HG03039 (cell line): Measurements from ENCODE around the gene KCNJ18.
"Not testable (repeated sequence)": the region's sequence is repeated elsewhere in the genome, so short reads cannot be mapped to it uniquely, and the experiment has no call there.

Experiments
- ATAC-seq: cut with Tn5 transposase; IDR thresholded peaks from one replicate; pipeline ENCODE4 v1.9.1; 2021; ENCODE audit warnings: mild to moderate bottlenecking, moderate library complexity; ENCODE audit not compliant: unreplicated experiment

The KCNJ18 gene

GRCh38 chr17:21702029-21702428 lies 9.7 kb downstream of the KCNJ18 start:
- ATAC-seq = not testable (repeated sequence)

GRCh38 chr17:21702521-21702920 lies 10.2 kb downstream of the KCNJ18 start:
- ATAC-seq = not testable (repeated sequence)

- not testable (repeated sequence) for ATAC-seq
Observed at GRCh38 chr17:21702940-21703640, 10.8 kb downstream of the KCNJ18 start.

DNA sequence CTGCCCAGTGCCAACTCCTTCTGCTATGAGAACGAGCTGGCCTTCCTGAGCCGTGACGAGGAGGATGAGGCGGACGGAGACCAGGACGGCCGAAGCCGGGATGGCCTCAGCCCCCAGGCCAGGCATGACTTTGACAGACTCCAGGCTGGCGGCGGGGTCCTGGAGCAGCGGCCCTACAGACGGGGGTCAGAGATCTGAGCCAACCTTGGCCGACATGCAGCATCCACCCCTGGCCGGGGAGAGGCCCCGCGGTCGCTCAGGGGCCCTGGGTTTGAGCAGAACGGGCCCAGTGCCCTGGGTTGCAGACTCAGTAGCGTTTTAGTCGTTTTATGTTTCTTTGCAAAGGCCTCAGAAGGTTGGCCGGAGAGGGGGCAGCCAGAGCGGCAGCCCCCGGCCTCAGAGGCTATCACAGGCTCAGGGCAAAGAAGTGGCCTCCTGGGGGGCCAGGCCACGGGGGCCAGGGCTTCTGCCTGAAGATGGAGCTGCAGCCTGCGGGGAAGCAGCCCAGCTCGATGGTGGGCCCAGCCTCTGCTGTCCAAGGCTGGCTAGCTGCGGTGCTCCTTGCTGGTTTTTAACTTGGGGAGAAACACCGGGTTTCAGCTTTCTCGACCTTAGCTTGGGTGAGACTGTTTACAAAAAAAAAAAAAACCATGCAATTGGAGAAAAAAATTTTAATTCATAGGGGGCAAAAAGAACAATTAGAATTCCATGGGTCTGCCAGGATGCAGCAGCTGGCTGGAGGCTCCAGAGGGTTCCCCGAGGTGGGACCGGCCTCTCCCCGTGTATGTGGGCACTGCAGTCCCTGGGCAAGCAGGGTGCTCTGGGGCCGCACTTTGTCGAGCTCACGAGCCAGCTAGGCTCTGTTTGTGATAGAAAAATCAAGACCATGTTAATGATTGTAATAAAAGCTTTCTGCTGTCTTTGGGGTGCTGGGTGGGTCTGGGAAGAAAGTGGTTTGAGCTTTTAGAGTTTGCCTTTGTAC lies 11.9 kb downstream of the KCNJ18 start:
- not testable (repeated sequence) for ATAC-seq

DNA sequence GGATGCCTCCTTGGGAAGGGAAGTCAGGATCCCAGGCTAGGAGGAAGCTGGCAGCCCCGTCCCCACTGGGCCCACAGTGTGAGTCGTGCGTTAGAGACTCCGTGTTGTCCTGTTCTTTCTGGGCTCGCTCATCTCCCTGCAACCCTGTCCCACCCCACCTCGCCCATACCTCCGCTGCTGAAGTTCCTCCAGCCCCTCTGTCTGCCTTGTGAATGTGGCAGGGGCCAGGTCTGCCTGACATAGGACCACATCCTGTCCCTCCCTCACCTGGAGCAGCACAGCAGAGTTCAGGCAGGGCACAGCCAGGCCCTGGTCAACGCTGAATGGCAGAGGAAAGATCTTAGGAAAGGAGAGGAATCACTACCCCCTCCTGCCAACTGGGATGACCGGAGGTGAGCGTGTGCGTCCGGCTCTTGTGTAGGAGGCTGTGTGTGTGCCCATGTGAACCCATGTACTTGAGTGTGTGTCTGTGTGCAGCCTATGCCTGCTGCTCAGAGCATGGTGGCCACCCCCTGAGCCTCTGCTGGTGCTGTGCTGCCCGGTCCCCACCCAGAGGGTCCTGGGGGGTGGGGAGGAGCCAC lies 12.8 kb downstream of the KCNJ18 start:
- ATAC-seq = no peak

DNA sequence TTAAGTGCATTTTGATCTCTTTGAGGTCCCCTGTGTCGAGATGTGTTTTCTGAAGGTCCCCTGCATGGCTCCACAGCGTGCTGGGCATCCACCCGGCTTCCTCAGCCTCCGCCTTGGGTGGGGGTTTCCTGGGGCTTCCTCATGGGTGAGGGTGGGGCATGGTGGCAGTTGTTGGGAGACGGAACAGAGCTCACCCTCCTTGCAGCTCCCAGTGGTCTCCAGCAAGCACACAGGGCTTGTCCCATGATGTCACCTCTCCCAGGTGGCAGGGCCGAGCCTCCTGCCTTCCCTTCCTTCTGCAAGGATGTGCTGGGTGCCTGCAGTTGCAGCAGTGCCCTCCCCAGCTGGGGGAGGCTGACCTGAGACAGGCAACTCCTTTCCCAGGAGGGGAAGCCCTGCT lies 13.4 kb downstream of the KCNJ18 start:
- not testable (repeated sequence) for ATAC-seq

GRCh38 chr17:21706546-21706945 lies 14.2 kb downstream of the KCNJ18 start:
- ATAC-seq = not testable (repeated sequence)

- ATAC-seq = not testable (repeated sequence)
Observed at GRCh38 chr17:21707131-21707530, 14.8 kb downstream of the KCNJ18 start.

DNA sequence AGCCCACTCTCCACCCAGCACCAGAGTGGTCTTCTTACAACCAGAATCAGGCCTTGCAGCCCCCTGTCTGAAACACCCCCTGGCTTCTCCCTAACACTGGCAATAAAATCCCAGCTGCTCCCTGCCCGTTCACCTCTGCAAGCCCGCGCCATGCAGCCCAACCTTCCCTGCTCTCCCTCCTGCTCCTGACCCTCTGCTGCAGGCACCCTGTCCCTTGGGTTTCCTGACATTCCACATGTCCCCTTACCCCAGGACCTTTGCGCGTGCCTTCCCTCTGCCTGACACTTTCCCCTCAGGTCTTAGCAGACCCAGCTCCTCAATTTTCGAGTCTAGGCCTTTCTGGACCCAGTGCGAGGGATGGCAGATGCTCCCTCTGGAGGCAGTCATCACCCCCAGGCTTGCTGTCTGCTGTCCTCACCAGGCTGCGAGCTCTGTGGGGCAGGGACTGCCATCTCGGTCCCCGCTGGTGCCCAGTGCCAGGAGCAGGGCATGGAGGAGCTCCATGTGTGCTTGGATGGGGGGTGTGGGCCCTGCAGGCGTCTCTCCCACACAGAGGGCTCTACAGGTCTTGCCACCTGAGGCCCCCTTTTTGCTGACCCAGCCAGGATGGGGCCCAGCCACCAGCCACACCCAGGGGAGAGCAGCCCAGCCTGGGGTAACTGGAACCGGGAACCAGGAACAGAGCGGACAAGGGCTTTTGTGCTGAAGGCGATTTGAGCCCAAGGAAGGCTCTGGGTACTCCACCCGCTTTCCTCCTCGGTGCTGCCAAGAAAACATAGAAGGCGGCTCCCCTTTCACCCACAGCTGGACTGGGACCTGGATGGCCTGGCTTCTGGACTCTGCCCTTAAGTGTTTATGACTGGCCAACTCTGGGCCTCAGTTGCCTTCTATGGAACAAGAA lies 15.6 kb downstream of the KCNJ18 start:
- not testable (repeated sequence) for ATAC-seq

GRCh38 chr17:21708612-21709535 lies 16.6 kb downstream of the KCNJ18 start:
- ATAC-seq = not testable (repeated sequence)

DNA sequence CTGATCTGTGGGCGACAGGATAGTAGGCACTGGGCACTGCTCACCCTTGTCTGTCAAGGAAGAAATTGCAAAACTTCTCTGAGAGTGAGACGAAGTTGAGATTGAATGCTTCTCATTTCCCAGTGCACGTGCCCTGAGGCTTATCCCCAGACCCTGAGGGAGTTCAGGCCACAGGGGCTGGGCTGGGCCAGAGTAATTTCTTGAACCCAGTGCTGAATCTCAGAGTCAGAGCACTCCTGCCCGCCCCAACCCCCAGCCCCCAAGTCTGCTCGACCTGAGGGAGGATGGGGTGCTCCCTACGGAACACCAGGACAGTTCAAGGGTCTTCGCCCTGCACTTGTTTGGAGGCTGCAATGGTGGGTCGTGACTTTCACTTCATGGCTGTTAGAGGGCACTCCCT lies 17.7 kb downstream of the KCNJ18 start:
- not testable (repeated sequence) for ATAC-seq

DNA sequence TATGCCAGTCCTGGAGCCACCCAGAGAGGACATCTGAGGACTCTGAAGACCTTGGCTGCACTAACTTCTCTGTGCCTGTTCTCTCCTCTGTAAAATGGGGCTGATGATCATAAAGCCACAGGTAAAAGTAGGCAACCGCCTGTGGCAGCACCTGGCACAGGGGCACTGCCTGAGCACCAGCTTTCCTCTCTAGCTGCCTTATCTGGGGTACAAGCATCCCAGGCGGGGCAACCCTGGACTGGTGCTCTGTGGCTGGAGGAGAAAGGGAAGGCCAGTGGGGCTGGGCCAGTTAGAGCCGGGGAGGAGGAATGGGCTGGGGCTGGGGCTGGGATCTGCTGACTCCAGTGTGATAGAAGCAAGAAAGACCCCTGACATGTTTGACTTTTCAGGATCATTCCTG lies 18.2 kb downstream of the KCNJ18 start:
- ATAC-seq = not testable (repeated sequence)

DNA sequence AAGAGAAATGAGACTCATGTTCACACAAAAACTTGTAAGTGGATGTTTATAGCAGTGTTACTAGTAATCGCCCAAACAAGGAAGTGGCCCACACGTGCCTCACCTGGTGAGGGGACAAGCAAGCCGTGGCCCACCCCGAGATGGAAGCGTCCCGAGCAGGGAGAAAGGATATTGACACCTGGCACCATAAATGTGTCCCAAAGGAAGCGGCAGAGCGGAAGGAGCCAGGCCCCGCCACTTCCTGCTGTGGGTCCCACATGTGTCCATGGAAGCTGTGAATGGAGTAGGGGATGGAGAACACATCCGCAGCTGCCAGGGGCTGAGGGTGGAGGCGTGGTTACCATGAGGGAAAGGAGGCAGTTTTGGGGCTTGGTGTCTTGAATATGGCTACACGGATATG lies 18.9 kb downstream of the KCNJ18 start:
- no peak for ATAC-seq

DNA sequence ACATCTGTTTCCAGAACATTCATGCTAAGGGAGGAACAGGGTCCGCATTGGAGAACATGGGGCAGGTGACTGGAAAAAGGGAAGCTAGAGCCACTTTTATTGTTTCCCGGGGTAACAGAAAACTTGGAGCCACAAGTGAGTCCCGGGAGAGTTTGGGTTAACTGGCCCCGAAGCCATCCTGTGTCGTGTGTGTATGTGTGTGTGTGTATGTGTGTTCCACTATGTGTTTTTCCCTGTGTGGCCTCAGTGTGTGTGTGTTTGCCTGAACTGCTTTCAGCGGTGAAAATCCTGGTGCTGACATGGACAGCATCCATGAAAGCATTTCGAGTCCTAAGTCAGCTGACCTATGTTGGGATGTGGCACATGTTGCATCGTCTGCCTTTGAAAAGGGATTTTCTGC lies 20.7 kb downstream of the KCNJ18 start:
- not testable (repeated sequence) for ATAC-seq

DNA sequence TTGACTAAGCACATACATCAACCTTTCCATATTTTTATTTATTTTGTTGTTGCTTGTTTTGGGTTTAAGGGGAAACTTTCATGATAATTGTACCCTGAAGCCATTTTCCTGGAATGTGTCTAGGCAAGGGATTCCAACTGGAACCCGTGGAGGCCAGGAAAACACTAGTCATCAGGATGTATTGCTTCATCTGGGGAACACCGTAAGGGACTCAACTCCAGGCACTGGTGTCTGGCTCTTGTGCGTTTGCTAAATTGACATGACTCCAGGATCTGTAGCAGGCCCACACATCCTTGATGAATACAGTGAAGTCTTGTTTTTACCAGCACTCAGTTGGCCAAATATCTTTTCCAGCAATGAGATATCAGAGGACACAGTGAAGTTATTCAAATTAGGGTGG lies 21.3 kb downstream of the KCNJ18 start:
- ATAC-seq = not testable (repeated sequence)

DNA sequence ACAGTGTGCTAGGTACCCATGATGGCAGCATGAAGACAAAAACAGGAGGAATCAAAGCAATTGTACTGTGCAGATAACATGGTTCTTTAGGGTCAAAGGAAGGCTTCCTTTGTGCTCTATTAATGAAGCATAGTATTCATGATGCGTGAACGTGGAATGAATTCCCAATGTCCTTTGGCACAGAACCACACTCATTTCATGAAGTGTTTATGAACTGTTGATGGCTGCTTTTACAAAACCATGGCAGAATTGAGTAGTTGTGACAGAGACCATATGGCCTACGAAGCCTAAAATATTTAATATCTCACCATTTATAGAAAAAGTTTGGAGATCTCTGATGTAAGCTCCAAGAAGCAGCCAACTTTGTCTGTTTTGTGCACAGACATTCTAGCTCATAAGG lies 22.4 kb downstream of the KCNJ18 start:
- ATAC-seq = not testable (repeated sequence)

- ATAC-seq = not testable (repeated sequence)
Observed at GRCh38 chr17:21715877-21716276, 23.6 kb downstream of the KCNJ18 start.

DNA sequence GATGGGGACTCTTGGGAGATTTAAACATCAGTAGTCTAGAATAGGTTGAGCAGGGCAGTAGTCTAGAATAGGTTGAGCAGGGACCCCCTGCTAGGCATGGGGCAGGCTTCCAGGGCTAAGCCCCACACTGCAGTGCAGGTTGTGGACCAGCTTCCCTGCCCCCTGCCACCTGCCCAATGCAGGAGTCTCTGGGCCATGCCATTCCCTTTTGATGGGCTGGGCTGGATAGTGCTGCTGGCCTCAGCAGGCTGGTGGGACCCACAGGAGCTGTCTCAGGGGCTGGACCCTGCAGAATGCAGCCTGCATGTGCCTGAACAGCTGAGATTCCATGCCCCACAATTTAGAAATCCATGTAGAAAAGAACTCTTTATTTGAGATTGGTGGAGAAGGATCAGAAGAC lies 26.6 kb downstream of the KCNJ18 start:
- ATAC-seq = not testable (repeated sequence)

- ATAC-seq = not testable (repeated sequence)
Observed at GRCh38 chr17:21719511-21720226, 27.3 kb downstream of the KCNJ18 start.
